Ascending aorta (tissue), 2 donors: ENCODE data around the gene C1orf115. TPM values are rescaled to one million over a fixed set of nuclear protein-coding genes. Genes with fewer than 3 reads are reported as not detected.

Experiments
- DNase-seq, 2 donors: peaks; one replicate each; pipeline ENCODE4 v3.0.0-alpha.2; 2019; ENCODE audit warnings: low spot score in 2 of 2
- H3K27ac ChIP-seq, 2 donors: fragments of 200-600 bp; sonication (generic); one replicate each; pipeline ENCODE4 v1.5.1; 2016 to 2017; ENCODE audit warnings: mild to moderate bottlenecking in 1 of 2
- H3K27me3 ChIP-seq: fragments of 200-600 bp; sonication (generic); one replicate; pipeline ENCODE4 v1.5.1; 2017
- H3K36me3 ChIP-seq, 2 donors: fragments of 200-600 bp; sonication (generic); one replicate each; pipeline ENCODE4 v1.5.1; 2016
- H3K4me1 ChIP-seq, 2 donors: fragments of 200-600 bp; sonication (generic); one replicate each; pipeline ENCODE4 v1.5.1; 2016 to 2017; ENCODE audit warnings: mild to moderate bottlenecking in 1 of 2
- H3K4me3 ChIP-seq, 2 donors: fragments of 200-600 bp; sonication (generic); one replicate each; pipeline ENCODE4 v1.5.1; 2016 to 2017; ENCODE audit warnings: mild to moderate bottlenecking in 1 of 2
- H3K9me3 ChIP-seq, 2 donors: fragments of 200-600 bp; sonication (generic); one replicate each; pipeline ENCODE4 v1.5.1; 2016
- intact Hi-C: fragments of 100-400 bp; cut with DNase I; formaldehyde crosslinking; loops from one replicate; pipeline ENCODE4 v1.15.1; 2023
- total RNA-seq: library from RNA; depleted of rRNA; stranded (reverse); fragments of >200 nt; gene quantifications from one replicate; pipeline ENCODE4 v1.1.0, GENCODE V29; 2016
- TF ChIP-seq, protein P1 (sequence below), 3 experiments: fragments of 200-600 bp in 2 of 3; fragments of 450-650 bp in 1 of 3; sonication (generic) in 2 of 3; IDR thresholded peaks; one replicate each; pipeline ENCODE4 v1.5.1; 2016 to 2019; ENCODE audit warnings: antibody characterized with exemption in 3 of 3, mild to moderate bottlenecking in 1 of 3, moderate library complexity in 1 of 3

C1orf115 gene
- total RNA-seq, 1 donor from 2014 or later: 18.4 TPM

- TF ChIP-seq, protein P1, sequence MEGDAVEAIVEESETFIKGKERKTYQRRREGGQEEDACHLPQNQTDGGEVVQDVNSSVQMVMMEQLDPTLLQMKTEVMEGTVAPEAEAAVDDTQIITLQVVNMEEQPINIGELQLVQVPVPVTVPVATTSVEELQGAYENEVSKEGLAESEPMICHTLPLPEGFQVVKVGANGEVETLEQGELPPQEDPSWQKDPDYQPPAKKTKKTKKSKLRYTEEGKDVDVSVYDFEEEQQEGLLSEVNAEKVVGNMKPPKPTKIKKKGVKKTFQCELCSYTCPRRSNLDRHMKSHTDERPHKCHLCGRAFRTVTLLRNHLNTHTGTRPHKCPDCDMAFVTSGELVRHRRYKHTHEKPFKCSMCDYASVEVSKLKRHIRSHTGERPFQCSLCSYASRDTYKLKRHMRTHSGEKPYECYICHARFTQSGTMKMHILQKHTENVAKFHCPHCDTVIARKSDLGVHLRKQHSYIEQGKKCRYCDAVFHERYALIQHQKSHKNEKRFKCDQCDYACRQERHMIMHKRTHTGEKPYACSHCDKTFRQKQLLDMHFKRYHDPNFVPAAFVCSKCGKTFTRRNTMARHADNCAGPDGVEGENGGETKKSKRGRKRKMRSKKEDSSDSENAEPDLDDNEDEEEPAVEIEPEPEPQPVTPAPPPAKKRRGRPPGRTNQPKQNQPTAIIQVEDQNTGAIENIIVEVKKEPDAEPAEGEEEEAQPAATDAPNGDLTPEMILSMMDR (IDR thresholded peaks at IDR 0.05): no peak
- Histone ChIP-seq H3K27ac (no peak overlapping the region), H3K36me3 (peaks cover 0 to 4% of the 10 kb centered on the region in 2 donors), H3K4me1 (no peaks in the 10 kb centered on the region), H3K27me3 (no peaks in the 10 kb centered on the region), H3K9me3 (no peaks in the 10 kb centered on the region), H3K4me3 (no peak overlapping the region)
- DNase-seq: no peak
- intact Hi-C loops: no loop called here
These were observed 10.5 kb downstream of the C1orf115 start for GRCh38 chr1:220700556-220701179.

GRCh38 chr1:220701974-220702373, 11.8 kb downstream of the C1orf115 start:
- no peak for DNase-seq
- Histone ChIP-seq H3K4me1 (no peaks in the 10 kb centered on the region), H3K36me3 (peaks cover 0 to 2% of the 10 kb centered on the region in 2 donors), H3K9me3 (no peaks in the 10 kb centered on the region), H3K27ac (no peak overlapping the region), H3K4me3 (no peak overlapping the region), H3K27me3 (no peaks in the 10 kb centered on the region)
- intact Hi-C loops: no loop called here
- TF ChIP-seq, protein P1 (IDR thresholded peaks at IDR 0.05): no peak

GRCh38 chr1:220702733-220703270, 12.6 kb downstream of the C1orf115 start:
- intact Hi-C loops: no loop called here
- Histone ChIP-seq H3K9me3 (no peaks in the 10 kb centered on the region), H3K27me3 (no peaks in the 10 kb centered on the region), H3K4me1 (no peaks in the 10 kb centered on the region), H3K4me3 (no peak overlapping the region), H3K36me3 (no peaks in the 10 kb centered on the region), H3K27ac (no peak overlapping the region)
- DNase-seq: no peak
- TF ChIP-seq, protein P1 (IDR thresholded peaks at IDR 0.05): no peak

DNA sequence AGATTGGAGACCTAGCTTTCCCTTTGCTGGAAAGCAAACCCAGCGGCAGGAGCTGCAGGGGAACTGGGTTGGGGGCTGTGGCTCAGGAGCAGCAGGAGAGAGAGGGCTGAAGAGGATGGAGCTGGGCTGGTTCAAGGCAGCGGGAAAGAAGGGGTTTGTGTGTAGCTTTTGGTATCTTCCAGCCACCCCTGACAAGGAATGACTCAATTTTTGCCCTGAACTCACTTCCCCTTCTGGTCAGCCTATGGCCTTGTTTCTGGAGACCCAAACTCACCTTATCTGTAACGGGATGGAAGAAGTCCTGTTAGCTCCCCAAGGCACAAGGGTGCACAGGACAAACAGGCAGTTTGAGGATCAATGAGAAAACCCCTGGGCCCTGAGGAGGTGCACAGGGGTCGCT, 13.1 kb downstream of the C1orf115 start:
- no peak overlapping the region for H3K27ac ChIP-seq
- no peaks in the 10 kb centered on the region for H3K36me3 ChIP-seq
- no peaks in the 10 kb centered on the region for H3K27me3 ChIP-seq
- TF ChIP-seq, protein P1 (IDR thresholded peaks at IDR 0.05): no peak
- intact Hi-C loops: no loop called here
- H3K9me3 ChIP-seq: no peaks in the 10 kb centered on the region
- no peaks in the 10 kb centered on the region for H3K4me1 ChIP-seq
- H3K4me3 ChIP-seq: no peak overlapping the region
- no peak for DNase-seq

DNA sequence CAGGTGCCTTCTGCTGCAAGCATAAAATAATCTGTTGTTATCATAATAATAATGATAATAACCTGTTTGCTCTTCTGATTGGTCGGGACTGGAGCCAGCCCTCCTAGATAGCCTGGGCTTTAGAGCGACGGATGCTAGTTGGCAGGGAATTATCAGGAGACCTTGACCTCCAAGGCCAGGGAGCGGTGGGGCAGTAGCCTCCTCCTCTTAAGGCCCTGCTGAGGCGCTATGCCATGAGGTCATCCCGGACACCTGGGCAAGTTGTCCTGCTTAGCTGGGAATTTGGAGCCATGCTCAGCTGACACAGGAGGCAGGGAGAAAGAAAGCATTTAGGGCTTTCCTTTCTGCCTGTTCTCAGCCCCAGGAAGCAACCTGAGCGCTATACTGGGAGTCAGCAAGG, 15.6 kb downstream of the C1orf115 start:
- Histone ChIP-seq H3K27ac (no peak overlapping the region), H3K9me3 (no peaks in the 10 kb centered on the region), H3K4me1 (no peaks in the 10 kb centered on the region), H3K27me3 (no peaks in the 10 kb centered on the region), H3K4me3 (no peak overlapping the region), H3K36me3 (no peaks in the 10 kb centered on the region)
- no peak for DNase-seq
- TF ChIP-seq, protein P1 (IDR thresholded peaks at IDR 0.05): no peak
- intact Hi-C loops: no loop called here
